ENCODE measurements around the gene NSMF.

Gene NSMF

GRCh38 chr9:137448602-137448962, 10.6 kb downstream of the NSMF start:
- DNase-seq (ENCODE audit: low read depth in 2 of 2): no peak

DNA sequence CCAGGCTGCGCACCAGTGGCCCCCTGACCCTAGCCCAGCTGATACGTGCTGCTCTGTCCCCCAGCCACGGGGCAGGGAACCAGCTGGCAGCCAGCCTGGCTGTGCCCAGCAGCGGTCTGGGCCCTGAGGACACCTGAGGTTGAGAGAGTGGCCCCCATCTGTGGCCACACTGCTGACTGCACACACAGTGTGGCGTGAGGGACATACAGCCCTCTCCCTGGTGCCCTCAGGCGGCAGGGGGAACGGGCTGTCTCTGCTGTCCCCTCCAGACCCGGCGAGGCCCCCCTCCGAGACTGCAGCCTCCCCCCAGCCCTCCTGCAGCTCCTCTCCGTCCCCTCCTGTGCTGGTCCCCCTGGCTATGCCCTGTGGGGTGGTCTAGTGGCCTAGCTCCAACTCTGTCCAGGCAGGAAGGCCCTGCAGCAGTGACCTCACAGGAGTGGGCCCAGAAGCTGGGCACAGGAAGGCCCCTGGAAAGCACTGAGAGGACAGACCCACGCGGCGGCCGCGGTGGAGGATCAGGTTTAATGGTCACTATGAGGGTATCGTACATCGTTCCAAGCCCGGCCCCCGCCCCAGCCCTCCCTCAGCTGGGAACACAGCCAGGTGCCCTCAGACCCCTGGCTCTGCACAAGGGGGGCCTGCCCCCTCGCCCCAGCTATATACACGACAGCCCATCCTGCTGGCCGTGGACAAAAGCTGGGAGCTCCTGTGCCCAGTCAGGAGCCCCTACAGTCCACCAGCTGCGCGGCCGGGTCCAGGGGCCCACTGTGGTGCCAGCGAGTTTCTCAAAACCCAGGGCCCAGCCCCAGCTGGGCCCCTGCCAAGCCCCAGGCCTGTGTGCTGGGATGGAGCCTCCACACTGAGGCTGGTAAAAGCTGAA, 11.2 kb downstream of the NSMF start:
- no peak for DNase-seq (ENCODE audit: low read depth in 2 of 2)

DNA sequence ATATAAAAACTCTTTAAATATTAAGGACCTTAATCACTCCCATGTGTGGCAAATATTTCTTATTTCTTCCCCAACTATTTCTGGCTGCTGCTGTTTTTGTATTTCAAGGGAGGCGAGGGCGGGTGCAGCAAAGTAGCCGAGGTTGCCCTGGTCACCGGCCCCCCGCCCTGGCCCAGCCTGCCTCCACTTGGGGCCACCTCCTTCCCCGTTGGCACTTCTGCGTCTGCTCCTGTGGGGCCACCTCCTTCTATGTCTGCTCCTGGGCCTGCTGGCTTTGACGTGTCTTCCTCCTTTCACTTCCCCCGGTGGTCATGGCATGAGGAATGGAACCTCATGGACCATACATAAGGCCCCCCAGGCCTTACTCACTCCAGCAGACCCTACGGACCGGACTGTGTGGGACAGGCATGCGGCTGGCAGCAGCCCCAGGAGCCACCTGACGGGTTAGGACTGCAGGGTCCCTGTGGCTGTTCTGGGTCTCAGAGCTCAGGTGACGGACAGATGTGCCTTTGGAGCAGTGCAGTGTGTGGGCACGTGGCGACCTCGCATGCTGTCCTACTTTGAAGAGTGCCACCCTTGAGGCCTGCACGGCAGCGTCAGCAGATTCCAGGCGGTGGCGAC, 12.2 kb downstream of the NSMF start:
- no peak for DNase-seq (ENCODE audit: low read depth in 2 of 2)

GRCh38 chr9:137445930-137446431, 13.2 kb downstream of the NSMF start:
- DNase-seq (ENCODE audit: low read depth in 2 of 2): no peak

- peak; percentile 69 to 86 for DNase-seq (ENCODE audit: low read depth in 2 of 2)
Measured at GRCh38 chr9:137445275-137445807, 13.8 kb downstream of the NSMF start.

- DNase-seq (ENCODE audit: low read depth in 2 of 2): no peak
Measured at GRCh38 chr9:137444106-137444790, 14.9 kb downstream of the NSMF start.

DNA sequence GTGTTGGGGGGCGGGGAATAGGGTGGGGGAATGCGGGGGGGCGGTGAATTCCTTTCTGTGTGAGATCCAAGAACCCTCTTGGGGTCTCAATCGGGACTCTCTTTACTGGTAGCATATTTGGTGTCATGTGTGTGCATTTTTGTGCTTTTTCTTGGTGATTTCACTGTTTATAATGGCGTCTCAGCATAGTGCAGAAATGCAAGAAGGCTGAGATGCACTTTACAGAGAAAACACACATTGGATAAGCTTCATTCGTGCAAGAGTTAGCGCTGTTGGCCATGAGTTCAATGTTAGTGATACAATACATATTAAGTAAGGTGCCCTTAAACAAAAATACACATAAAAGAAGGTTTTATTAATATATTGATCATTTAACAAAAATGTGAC, 17.2 kb downstream of the NSMF start:
- no peak for DNase-seq (ENCODE audit: low read depth in 2 of 2)

DNA sequence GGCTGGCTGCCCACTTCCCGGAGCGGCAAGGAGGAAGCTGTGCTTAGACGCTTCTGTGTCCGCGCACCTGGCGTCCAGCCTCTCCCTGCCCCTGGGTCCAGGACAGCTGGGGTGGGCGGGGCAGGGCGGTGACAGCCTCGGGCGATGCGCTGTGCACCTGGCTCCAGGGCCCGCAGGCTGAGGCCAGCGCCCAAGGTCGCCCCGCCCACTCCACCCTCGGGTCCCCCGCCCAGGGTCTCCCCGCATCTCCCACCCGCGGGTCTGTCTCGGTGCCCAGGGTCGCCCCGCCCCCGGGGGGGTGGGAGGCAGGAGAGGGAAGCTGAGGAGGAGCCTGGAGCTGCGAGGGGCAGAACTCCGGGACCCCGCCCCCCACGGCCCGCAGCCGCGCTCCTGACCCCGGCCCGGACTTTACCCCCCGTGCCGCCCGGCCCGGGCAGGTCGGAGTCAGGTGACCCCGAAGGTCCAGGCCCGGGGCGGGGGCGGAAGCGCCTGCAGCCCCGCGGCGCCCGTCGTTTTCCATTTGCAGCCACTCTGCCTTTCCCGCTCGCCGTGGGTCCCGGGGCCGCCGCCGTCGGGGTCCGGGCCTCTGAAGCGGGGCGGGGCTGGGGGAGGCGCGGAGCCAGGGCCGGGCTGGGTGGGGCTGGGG, 17.7 kb downstream of the NSMF start, which contains the start of gene ENTPD8:
Gene ENTPD8, minus strand, starts transcription at position 69 of the 646 bp plus-strand sequence. CDS start 3,072 bp downstream, outside the sequence.
- no peak for DNase-seq (ENCODE audit: low read depth in 2 of 2)

DNA sequence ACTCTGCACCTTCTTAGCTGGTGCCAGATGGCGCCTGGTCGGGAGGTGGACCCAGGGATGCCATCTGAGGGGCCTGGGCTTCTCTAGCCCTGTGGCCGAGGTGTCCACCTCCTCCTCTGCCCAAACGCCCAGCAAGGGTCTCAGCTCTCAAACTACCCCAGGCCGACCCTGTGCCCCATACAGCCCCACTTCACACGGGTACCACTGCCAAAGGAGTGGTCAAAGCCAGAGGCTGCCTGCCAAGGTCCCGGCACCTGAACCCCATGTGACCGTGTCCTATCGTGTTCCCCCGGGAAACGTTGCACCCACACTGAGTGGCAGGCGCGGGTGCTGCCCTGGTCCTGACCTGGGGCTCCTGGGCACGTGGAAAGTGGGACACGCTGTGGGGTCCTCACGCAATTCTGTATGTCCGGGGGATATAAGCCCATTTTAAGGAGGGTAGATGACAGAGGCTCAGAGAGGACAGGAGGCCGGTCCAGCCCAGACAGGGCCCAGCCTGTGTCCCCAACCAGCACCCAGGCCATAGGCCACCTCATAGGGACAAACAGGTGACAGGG, 19.9 kb downstream of the NSMF start:
- DNase-seq (ENCODE audit: low read depth in 2 of 2): no peak

DNA sequence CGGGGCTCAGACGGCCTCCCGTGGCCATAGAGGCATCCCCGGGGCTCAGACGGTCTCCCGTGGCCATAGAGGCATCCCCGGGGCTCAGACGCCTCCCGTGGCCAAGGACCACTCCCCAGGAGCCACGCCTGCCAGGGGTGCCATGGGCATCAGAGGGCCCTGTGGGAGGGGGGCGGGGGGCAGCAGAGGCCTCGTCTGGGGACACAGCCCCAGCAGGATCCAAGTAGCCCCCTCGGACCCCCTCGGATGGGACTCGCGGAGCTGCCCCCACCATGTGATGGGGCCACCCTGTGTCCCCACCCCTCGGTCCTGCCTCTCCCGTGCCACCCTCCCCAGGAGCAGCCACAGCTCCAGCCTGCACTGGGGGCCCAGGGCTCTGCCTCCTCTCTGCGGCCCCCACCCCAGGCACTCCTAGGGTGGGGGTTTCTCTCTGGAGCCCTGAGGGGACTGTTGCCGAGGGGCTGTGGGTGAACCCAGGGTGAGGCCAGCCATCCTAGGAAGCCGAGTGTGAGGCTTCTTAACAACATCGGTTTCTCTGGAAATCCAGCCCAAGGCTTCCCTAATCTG, 20.5 kb downstream of the NSMF start:
- DNase-seq (ENCODE audit: low read depth in 2 of 2): no peak

DNA sequence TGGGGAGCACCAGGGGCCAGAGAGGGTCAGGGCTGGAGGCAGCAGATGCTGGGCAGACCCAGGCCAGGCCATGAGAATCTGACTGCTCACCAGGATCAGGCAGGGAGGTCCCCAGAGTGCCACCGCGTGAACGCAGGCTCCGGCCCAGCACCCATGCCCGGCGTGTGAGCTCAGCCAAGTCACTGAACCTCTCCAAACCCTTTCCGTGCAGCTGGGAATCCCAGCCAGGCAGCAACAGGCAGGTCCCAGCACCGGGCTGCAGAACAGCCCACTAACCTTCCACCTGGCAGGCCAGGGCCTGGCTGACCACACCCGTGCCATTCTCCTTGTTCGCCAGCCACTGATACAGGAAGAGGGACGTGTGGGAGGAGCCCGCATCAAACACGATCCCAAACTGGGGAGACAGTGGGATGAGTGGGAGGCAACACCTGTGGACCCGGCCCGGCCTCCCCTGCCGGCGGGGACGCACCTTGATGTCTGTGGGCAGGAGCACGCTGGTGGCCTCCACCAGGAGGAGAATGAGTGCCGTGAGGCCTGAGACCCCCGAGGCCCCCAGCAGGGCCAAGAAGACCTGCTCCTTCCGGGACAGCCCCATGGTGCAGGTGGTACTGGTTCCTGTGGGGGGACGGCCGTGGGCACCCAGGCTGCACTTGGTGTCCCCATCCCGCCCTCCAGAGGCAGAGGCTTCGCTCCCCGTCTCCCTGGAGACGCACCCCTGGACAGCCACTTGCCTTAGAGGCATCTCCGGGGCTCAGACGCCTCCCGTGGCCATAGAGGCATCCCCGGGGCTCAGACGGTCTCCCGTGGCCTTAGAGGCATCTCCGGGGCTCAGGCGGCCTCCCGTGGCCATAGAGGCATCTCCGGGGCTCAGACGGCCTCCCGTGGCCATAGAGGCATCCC, 21.2 kb downstream of the NSMF start:
- no peak for DNase-seq (ENCODE audit: low read depth in 2 of 2)

DNA sequence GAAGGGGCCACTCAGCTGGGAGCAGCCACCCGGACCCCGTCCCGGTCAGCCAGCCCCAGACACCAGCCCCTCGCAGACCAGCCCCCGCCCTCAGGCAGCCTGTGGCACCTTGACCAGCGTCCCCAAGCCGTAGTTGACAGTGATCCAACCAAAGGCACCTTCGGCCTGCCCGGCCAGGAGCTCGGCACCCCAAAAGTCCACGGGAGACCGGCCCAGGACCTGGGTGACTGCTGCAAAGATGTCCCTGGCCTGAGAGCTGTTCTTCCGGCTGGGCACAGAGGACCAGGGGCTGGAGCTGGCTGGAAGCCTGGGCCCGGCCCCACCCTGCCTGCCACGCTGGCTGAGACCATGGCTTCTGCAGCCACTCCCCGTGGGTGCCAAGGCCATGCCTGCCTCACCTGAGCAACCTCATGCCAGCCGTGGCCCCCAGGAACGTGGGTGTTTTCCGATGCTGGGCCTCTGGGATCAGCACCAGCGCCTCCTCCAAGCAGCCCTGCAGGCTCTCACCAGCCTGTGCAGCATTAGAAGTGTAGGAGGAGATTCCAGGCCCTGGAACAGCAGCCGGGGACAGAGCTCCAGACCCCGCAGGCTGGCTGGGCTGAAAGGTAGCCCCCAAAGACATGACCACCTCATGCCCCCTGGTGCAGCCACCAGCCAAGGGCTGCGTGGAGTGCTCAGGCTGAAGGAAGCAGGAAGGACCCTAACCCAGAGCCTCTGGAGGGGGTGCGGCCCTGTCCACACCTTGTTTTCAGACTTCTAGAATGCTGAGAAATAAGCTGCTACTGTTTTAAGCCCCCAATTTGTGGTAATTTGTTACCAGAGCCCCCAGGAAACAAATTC, 22.2 kb downstream of the NSMF start:
- DNase-seq (ENCODE audit: low read depth in 2 of 2): no peak

DNA sequence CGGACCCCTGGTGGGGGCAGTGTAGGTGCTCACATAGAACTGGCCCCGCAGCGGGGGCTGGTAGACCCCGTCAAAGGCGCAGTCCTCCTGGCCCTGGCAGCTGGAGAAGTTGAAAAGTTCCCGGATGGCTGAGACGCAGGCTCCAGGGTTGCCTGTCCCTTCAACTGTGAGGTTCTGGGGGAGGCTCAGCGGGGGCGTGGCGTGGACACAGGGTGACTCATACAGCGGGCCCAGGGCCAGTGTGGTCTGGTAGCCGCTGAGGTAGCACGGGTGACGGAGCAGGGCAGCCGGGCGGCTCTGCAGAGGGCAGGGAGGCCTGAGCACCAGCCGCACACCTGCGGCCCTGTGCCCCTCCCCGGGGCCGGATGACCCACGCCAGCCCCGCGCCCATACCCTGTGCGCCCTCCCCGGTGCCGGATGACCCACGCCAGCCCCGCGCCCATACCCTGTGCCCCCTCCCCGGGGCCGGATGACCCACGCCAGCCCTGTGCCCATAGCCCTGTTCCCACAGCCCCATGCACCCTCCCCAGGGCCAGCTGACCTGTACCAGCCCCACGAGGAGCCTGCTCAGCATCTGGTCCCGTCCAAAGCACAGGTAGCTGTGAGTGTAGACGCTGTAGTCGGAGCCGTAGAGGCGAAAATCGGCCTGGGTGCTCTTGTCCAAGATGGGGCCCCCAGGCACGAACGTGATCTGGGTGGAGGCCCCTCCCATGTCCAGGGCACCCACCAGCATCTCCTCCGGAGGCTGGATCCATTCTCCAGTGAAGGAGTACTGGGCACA, 23.0 kb downstream of the NSMF start:
- DNase-seq (ENCODE audit: low read depth in 2 of 2): no peak

DNA sequence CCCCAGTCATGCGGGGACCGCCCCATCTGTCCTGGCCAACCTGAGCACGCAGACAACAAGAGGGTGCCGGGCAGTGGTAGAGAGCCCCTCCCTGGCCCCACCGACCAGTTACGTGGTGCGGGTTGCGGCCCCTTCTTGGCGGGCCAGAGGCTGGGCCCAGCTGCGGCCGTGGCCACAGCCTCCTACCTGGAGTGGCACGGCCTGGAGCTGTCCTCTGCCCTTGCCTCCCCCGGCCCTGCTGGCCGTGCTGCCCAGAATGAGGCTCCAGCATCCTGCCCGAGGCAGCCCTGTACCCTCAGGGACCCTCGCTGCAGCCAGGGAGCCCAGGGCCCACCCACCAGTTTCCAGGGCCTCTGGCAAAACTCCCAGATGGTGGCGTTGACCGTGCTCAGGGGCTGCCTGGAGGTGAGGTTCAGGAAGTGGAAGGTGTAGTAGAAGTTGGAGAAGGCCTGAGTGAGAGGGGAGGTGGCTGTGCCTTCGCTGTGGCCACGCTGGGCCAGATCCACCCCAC, 23.7 kb downstream of the NSMF start:
- no peak for DNase-seq (ENCODE audit: low read depth in 2 of 2)

DNA sequence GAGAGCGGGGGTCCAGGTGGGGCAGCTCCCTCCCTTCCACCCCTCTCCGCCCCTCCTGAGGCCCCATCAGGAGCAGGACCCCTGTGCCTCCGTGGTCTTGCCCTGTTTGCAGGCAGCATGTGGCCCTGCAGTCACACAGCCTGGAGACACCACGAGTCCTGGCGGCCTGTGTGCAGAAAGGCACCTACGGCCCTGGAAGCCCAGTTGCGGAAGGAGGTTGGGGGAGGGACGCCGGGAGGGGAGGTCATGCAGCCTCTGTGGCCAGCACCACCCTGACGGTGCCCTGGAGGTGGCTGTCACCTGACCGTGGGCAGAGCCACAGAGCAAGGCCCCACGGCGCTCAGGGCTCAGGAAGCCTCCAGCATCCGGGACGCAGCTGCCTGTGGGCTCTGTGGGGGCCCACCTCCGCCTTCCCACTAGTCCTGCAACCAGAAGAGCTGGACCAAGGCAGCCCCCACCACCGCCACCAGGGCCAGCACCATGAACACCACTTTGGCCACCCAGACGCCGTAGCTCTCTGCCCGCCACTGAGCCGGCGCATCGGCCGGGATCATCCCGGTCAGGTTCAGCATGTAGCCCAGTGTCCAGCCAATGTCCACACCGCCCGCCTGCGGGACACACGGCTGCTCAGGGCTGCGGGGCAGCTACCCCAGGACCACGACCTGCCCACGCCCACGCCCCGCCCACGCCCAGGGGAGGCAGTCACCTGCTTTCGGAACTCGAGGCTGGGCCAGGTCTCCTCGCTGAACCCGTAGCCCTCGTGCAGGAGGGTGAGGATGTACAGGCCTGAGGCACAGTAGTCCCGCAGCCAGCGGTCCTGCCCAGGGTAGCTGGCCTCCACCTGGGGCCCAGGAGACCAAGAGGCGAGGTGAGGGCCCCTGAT, 24.4 kb downstream of the NSMF start:
- DNase-seq (ENCODE audit: low read depth in 2 of 2): no peak

- DNase-seq (ENCODE audit: low read depth in 2 of 2): no peak
Measured at GRCh38 chr9:137433916-137434431, 25.2 kb downstream of the NSMF start.

Measured in stimulated activated CD4-positive, alpha-beta T cell treated with anti-CD3 and anti-CD28 coated beads, Interleukin-15, amount 100 ng/mL, for 48 hours (primary cell).